Breast epithelium (tissue), 3 donors: Measurements from ENCODE around the gene PDIA5.

Source experiments
- CTCF ChIP-seq, 3 donors: fragments of 450-650 bp; IDR thresholded peaks; one replicate each; pipeline ENCODE4 v1.5.1; 2016 to 2017; ENCODE audit warnings: antibody characterized with exemption in 3 of 3, mild to moderate bottlenecking in 3 of 3, moderate library complexity in 3 of 3
- POLR2A ChIP-seq: fragments of 450-650 bp; IDR thresholded peaks from one replicate; pipeline ENCODE4 v1.6.1; 2016; ENCODE audit warnings: antibody characterized with exemption, mild to moderate bottlenecking, moderate library complexity

- TF ChIP-seq CTCF (IDR thresholded peaks at IDR 0.05), result no peak
- TF ChIP-seq POLR2A, result no peak
Measured at GRCh38 chr3:123060054-123060453, 6.8 kb upstream of the PDIA5 start.
